C4-2B (cell line): Measurements from ENCODE around the gene CAMTA2.

Source experiments
- CTCF ChIP-seq: fragments of 450-650 bp; conservative IDR thresholded peaks from 2 replicates; pipeline ENCODE4 v1.5.1; 2017; ENCODE audit warnings: mild to moderate bottlenecking
- ZFX ChIP-seq: fragments of 450-650 bp; IDR thresholded peaks from 2 replicates; pipeline ENCODE4 v1.6.1; 2017

DNA sequence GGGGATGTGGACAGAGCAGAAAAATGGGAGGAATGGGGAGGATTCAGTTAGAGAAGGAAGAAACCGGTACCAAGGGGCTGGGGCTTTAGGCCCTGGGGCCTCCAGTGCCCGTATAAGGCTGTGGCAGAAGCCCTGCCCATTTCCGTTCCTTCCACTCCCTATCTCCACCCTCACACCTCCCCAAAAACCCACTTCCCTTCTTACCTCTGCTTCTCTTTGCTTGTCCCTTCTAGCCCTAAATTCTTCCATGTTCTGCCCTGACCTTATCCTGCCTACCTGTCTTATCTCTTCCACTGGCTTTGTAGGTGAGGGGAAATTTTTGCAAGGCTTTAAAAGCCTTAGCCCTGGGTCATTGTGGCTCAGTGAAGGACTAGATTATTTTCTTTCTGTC is 43.3 kb downstream of the CAMTA2 start:
- no peak for TF ChIP-seq CTCF
- TF ChIP-seq ZFX: no peak
